Kidney (tissue), 14 donors: ENCODE data around the gene HRH1. TPM values are rescaled to one million over a fixed set of nuclear protein-coding genes. Genes with fewer than 3 reads are reported as not detected.

Experiments used
- DNase-seq, 5 donors: peaks; one replicate each; pipeline ENCODE4 v3.0.0-alpha.2; 2013 to 2020
- FAIRE-seq: peaks from 2 replicates; lab custom pipeline; 2012; peaks lifted over from hg19 to GRCh38; lab: Jason Lieb, UNC
- H3K27ac ChIP-seq, 2 donors: one replicate each; pipeline ENCODE4 v1.7.0; 2013; ENCODE audit warnings: low read depth in 2 of 2, low read length in 2 of 2, inconsistent platforms in 1 of 2
- H3K27me3 ChIP-seq: one replicate; pipeline ENCODE4 v1.7.1; 2013; ENCODE audit warnings: low read length, inconsistent platforms; ENCODE audit not compliant: control insufficient read depth, insufficient read depth
- H3K36me3 ChIP-seq, 3 donors: one replicate each; pipeline versions ENCODE4 v1.7.0 to v1.7.1; 2013; ENCODE audit warnings: low read length in 3 of 3, control low read depth in 1 of 3, inconsistent platforms in 1 of 3; ENCODE audit not compliant: insufficient read depth in 3 of 3, control insufficient read depth in 2 of 3
- H3K4me1 ChIP-seq, 3 donors: one replicate each; pipeline versions ENCODE4 v1.7.0 to v1.7.1; 2013; ENCODE audit warnings: low read length in 3 of 3, inconsistent platforms in 1 of 3, low read depth in 1 of 3; ENCODE audit not compliant: control insufficient read depth in 2 of 3, insufficient read depth in 2 of 3
- H3K4me3 ChIP-seq, 3 donors: one replicate each; pipeline versions ENCODE4 v1.7.0 to v1.8.1; 2013; ENCODE audit warnings: low read length in 3 of 3, control low read depth in 1 of 3, inconsistent platforms in 1 of 3
- H3K9ac ChIP-seq, 3 donors: one replicate each; pipeline versions ENCODE4 v1.7.0 to v1.7.1; 2013; ENCODE audit warnings: low read length in 3 of 3, control low read depth in 1 of 3, inconsistent platforms in 1 of 3
- H3K9me3 ChIP-seq, 3 donors: one replicate each; pipeline versions ENCODE4 v1.7.0 to v1.7.1; 2013; ENCODE audit warnings: low read length in 3 of 3, control low read depth in 1 of 3, inconsistent platforms in 1 of 3; ENCODE audit not compliant: control insufficient read depth in 2 of 3, insufficient read depth in 1 of 3
- intact Hi-C: fragments of 100-400 bp; cut with DNase I; formaldehyde crosslinking; loops from one replicate; pipeline ENCODE4 v1.11.1; 2022
- polyA plus RNA-seq: library from polyadenylated mRNA; stranded (reverse); fragments of 350-450 nt; fragmentation: Illumina TruSeq; extraction: RNeasy Lipid Tissue Mini Kit (QIAGEN cat#74804); gene quantifications from one replicate; pipeline ENCODE4 v1.2.3, GENCODE V29; 2014; ENCODE audit warnings: low read depth, low replicate concordance; ENCODE audit not compliant: insufficient read depth
- total RNA-seq: library from RNA; stranded (reverse); fragmentation: NEBNext Ultra II Directional; extraction: Animal tissue kit (Norgen Biotek cat#: 25700); gene quantifications from one replicate; pipeline ENCODE4 v1.2.1, GENCODE V29; 2021
- TF ChIP-seq, protein P1 (sequence below): IDR thresholded peaks from 3 replicates; pipeline ENCODE4 v1.5.1; 2012; ENCODE audit warnings: mild to moderate bottlenecking, moderate library complexity, borderline replicate concordance; ENCODE audit not compliant: insufficient read depth; ENCODE audit errors: extremely low read depth
- donor health status: control.
- donor health status: control.
- donor health status: control.
- donor health status: control.
- donor health status: control.
- donor health status: DM: yes; HTN: yes; CAD: no.
- donor health status: Normal renal cell carcinoma (clear cell type).

Gene HRH1
- total and polyA plus RNA-seq, 2 donors from 2014 or later, result 1.9 to 32.3 TPM

DNA sequence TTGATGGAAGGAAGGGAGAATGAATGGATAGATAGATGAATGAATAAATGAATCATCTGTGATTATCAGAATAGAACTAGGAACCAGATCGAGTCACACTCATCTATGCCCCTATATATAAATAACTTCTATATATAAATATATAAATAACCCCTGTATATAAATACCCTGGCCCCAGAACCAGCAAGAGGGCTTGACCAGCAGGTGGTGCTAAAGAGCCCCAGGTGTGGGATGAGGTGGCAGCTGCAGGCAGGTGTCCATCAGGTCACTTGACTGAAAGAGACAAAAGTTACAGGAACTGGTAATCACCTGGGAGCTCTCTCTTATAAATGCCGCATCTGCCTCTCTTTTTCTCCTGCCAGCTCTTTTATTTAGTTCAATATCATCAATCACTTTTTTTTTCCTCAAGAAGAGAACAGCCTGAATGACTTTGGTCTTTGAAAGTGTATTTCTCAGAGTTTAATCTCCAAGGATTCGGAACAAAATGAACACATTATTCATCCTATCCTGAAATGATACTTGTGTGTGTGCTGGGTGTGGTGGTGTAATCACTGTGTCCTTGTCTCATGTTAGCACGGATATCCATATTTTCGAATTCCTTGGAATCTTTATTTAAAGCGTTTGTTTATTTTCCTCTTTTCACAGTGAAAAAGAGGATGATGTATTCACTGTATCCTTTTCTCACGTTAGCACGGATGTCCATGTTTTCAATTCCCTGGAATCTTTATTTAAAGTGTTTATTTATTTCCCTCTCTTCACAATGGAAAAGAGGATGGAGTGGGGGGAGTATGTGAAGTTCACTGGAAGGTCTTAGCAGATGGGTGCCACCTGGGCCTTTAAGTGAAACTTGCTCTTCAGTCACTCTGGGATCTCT, 82.5 kb downstream of the HRH1 start:
- intact Hi-C loops, result no loop called here
- no peaks in the 10 kb centered on the region for H3K4me1 ChIP-seq
- peak overlapping the region in 1 of 2 donors; percentile 41 for H3K27ac ChIP-seq
- no peaks in the 10 kb centered on the region for H3K9me3 ChIP-seq
- DNase-seq (peak; percentile 51 to 72 (median 58)), FAIRE-seq (no peak)
- no peaks in the 10 kb centered on the region for H3K36me3 ChIP-seq
- H3K4me3 ChIP-seq, result no peak overlapping the region
- no peaks in the 10 kb centered on the region for H3K27me3 ChIP-seq
- TF ChIP-seq, protein P1, sequence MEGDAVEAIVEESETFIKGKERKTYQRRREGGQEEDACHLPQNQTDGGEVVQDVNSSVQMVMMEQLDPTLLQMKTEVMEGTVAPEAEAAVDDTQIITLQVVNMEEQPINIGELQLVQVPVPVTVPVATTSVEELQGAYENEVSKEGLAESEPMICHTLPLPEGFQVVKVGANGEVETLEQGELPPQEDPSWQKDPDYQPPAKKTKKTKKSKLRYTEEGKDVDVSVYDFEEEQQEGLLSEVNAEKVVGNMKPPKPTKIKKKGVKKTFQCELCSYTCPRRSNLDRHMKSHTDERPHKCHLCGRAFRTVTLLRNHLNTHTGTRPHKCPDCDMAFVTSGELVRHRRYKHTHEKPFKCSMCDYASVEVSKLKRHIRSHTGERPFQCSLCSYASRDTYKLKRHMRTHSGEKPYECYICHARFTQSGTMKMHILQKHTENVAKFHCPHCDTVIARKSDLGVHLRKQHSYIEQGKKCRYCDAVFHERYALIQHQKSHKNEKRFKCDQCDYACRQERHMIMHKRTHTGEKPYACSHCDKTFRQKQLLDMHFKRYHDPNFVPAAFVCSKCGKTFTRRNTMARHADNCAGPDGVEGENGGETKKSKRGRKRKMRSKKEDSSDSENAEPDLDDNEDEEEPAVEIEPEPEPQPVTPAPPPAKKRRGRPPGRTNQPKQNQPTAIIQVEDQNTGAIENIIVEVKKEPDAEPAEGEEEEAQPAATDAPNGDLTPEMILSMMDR, result peak; percentile 59
- no peak overlapping the region for H3K9ac ChIP-seq

DNA sequence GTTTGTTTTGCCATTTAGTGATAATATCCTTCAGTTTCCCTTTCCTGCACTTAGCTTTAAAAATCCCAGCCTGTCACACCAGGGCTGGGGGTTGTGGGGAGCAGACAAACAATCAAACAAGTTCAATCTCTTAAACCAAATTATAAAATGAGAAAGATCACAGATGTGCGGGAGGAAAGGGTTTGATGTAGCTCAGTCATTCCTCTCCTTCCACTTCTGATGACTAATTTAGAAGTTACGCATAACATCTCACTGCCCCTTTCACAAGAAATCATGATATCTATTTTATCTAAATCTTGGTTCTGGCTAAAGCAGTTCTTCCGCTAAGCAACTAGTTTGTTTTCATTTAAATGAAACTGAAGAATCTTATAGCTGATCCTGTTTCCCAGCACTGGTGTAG, 83.8 kb downstream of the HRH1 start:
- no peak overlapping the region for H3K27ac ChIP-seq
- H3K9me3 ChIP-seq, result no peaks in the 10 kb centered on the region
- H3K4me3 ChIP-seq, result no peak overlapping the region
- no peak overlapping the region for H3K9ac ChIP-seq
- FAIRE-seq (no peak), DNase-seq (no peak)
- TF ChIP-seq, protein P1, result no peak
- H3K27me3 ChIP-seq, result no peaks in the 10 kb centered on the region
- intact Hi-C loops, result no loop called here
- no peaks in the 10 kb centered on the region for H3K4me1 ChIP-seq
- no peaks in the 10 kb centered on the region for H3K36me3 ChIP-seq

DNA sequence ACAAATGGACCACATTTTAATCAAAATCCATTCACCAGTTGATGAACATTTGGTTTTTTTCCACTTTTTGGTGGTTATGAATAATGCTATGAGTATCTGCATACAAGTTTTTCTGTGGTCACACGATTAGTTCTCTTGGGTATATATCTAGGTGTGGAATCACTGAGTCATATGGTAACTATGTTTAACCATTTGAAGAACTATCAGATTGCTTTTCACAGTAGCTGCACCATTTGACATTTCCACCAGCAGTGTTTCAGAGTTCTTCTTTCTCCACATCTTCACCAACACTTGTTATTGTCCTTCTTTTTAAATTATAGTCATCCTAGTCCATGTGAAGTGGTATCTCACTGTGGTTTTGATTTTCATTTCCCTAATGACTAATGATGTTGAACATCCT, 84.6 kb downstream of the HRH1 start:
- FAIRE-seq (no peak), DNase-seq (no peak)
- no peaks in the 10 kb centered on the region for H3K27me3 ChIP-seq
- H3K4me3 ChIP-seq, result no peak overlapping the region
- no peak overlapping the region for H3K9ac ChIP-seq
- no peak overlapping the region for H3K27ac ChIP-seq
- TF ChIP-seq, protein P1, result no peak
- H3K9me3 ChIP-seq, result no peaks in the 10 kb centered on the region
- no peaks in the 10 kb centered on the region for H3K4me1 ChIP-seq
- no peaks in the 10 kb centered on the region for H3K36me3 ChIP-seq
- intact Hi-C loops, result no loop called here
